Glutamatergic neuron (in vitro differentiated cells): ENCODE results near the gene SARDH. TPM values are rescaled to one million over a fixed set of nuclear protein-coding genes. Genes with fewer than 3 reads are reported as not detected.
A peak's percentile ranks its signal among the peaks of the same experiment; 100 is the strongest.

Experiments used
- DNase-seq: peaks from one replicate; pipeline ENCODE4 v3.0.0; 2022
- H3K27ac Mint-ChIP-seq: one replicate; pipeline ENCODE4 v1.8.0; 2020; ENCODE audit warnings: mild to moderate bottlenecking, mixed read lengths, inconsistent platforms; ENCODE audit not compliant: unreplicated experiment
- H3K27me3 Mint-ChIP-seq: one replicate; pipeline ENCODE4 v1.8.0; 2020; ENCODE audit warnings: mild to moderate bottlenecking, moderate library complexity, mixed read lengths, inconsistent platforms; ENCODE audit not compliant: unreplicated experiment
- H3K36me3 Mint-ChIP-seq: one replicate; pipeline ENCODE4 v1.8.0; 2020; ENCODE audit warnings: mild to moderate bottlenecking, mixed read lengths, inconsistent platforms; ENCODE audit not compliant: unreplicated experiment
- H3K4me1 Mint-ChIP-seq: one replicate; pipeline ENCODE4 v1.8.0; 2020; ENCODE audit warnings: mild to moderate bottlenecking, low read depth, mixed read lengths, inconsistent platforms; ENCODE audit not compliant: unreplicated experiment
- H3K4me3 Mint-ChIP-seq: one replicate; pipeline ENCODE4 v1.8.0; 2020; ENCODE audit warnings: mild to moderate bottlenecking, mixed read lengths, inconsistent platforms; ENCODE audit not compliant: unreplicated experiment
- H3K9me3 Mint-ChIP-seq: one replicate; pipeline ENCODE4 v1.8.0; 2020; ENCODE audit warnings: mild to moderate bottlenecking, moderate library complexity, mixed read lengths, inconsistent platforms; ENCODE audit not compliant: unreplicated experiment
- total RNA-seq: library from RNA; stranded (reverse); fragmentation: NEBNext Ultra II Directional; extraction: Animal tissue kit (Norgen Biotek cat#: 25700); gene quantifications from one replicate; pipeline ENCODE4 v1.2.1, GENCODE V29; 2021; ENCODE audit not compliant: unreplicated experiment
- TF ChIP-seq, protein P1 (sequence below): fragments of 200-600 bp; sonication (generic); IDR thresholded peaks from one replicate; pipeline ENCODE4 v1.5.0; 2021; ENCODE audit not compliant: partially characterized antibody, unreplicated experiment

SARDH gene
- total RNA-seq, 1 donor from 2014 or later, result 2.0 TPM

DNA sequence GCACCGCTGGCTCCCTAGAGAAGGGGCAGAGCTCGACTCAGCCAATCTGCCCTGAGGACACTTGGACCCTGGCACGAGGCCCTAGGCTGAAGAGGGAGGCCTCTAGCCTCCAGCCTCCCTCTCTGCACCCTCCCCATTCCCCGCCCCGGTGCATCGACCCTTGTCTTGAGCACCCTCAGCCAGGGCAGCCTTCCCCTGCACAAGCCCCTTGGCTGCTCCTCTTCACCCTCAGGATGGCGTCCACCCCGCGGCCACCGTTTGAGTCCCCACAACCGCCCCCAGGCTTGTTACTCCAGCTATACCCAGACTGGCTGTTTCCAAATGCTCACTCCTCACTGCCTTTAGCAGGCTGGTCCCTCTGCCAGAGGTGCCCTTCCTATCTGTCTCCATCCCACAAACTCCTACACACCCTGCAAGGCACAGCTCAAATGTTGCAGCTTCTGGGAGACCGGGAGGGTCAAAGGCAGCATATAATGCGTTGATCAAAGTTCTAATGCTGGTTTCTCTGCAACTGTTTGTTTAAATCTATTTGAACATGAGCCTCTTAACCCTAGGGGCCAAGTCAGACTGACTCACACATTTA lies 122.5 kb downstream of the SARDH start:
- peaks cover 6% of the 10 kb centered on the region for H3K27me3 Mint-ChIP-seq
- H3K4me3 Mint-ChIP-seq, result no peak overlapping the region
- peaks cover 8% of the 10 kb centered on the region for H3K9me3 Mint-ChIP-seq
- TF ChIP-seq, protein P1, sequence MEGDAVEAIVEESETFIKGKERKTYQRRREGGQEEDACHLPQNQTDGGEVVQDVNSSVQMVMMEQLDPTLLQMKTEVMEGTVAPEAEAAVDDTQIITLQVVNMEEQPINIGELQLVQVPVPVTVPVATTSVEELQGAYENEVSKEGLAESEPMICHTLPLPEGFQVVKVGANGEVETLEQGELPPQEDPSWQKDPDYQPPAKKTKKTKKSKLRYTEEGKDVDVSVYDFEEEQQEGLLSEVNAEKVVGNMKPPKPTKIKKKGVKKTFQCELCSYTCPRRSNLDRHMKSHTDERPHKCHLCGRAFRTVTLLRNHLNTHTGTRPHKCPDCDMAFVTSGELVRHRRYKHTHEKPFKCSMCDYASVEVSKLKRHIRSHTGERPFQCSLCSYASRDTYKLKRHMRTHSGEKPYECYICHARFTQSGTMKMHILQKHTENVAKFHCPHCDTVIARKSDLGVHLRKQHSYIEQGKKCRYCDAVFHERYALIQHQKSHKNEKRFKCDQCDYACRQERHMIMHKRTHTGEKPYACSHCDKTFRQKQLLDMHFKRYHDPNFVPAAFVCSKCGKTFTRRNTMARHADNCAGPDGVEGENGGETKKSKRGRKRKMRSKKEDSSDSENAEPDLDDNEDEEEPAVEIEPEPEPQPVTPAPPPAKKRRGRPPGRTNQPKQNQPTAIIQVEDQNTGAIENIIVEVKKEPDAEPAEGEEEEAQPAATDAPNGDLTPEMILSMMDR, result no peak
- no peak for DNase-seq
- no peak overlapping the region for H3K27ac Mint-ChIP-seq
- H3K36me3 Mint-ChIP-seq, result no peaks in the 10 kb centered on the region
- H3K4me1 Mint-ChIP-seq, result peaks cover 19% of the 10 kb centered on the region

DNA sequence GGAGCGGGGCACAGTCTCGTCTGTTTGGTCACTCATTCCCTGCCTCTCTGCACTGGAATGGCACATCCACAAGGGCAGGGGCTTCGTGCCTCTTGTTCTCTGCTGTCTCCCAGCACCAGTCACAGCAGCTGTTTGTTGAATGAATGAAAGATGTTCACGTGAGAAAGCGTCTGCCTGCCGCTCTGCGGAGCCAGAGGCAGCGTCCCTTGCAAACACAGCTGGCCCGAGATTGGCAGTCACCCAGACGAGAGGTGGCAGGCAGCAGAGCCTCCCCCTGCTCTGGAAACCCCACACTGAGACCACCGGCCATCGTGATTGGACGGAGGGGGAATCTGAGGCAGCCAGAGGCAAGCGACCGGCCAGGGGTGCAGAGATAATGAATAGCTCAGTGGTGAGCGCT lies 123.0 kb downstream of the SARDH start:
- Mint-ChIP-seq H3K9me3 (peaks cover 10% of the 10 kb centered on the region), H3K36me3 (no peaks in the 10 kb centered on the region), H3K27ac (no peak overlapping the region), H3K27me3 (peaks cover 9% of the 10 kb centered on the region), H3K4me3 (no peak overlapping the region), H3K4me1 (peaks cover 22% of the 10 kb centered on the region)
- no peak for DNase-seq
- TF ChIP-seq, protein P1, result no peak

DNA sequence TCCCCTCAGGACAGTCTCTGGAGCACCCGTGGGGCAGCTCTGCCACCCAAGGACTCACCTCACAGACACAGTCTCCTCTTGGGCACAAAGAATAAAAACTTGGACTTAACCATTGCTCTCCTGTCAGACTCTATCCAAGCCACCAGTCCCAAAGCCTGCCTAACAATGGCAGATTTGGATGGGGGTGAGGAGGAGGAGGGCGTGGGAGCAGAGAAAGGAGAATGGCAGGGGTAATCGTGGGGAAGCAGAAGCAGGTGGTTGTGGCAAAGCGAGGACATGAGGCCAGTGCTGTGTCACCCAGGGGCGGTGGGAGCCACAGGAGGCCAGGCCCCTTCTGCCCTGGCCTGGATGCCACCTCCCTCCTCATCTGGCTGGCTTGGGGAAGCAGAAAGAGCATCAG lies 123.5 kb downstream of the SARDH start:
- Mint-ChIP-seq H3K4me1 (peaks cover 22% of the 10 kb centered on the region), H3K4me3 (no peak overlapping the region), H3K36me3 (no peaks in the 10 kb centered on the region), H3K27me3 (peaks cover 11% of the 10 kb centered on the region), H3K9me3 (peaks cover 10% of the 10 kb centered on the region), H3K27ac (peak overlapping the region; percentile 11)
- no peak for DNase-seq
- TF ChIP-seq, protein P1, result no peak

DNA sequence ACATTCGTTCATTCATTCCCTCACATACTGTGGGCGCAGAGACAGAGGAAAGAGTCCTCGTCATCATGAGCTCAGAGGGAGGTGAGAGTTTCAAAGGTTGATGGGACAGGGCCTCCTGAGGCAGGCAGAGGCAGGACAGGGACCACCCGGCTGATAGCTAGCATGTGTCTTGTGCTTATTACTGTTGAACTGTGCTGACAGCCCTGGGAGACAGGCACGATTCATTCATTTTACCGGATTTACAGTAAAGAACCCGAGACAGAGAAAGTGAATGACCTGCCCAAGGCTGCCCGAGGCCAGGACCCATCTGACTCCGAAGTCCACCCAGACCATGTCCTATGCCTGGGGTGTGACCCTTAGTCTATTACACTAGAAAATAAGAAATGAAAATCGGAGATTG lies 124.1 kb downstream of the SARDH start:
- peaks cover 10% of the 10 kb centered on the region for H3K9me3 Mint-ChIP-seq
- peaks cover 11% of the 10 kb centered on the region for H3K27me3 Mint-ChIP-seq
- TF ChIP-seq, protein P1, result no peak
- H3K27ac Mint-ChIP-seq, result no peak overlapping the region
- no peak overlapping the region for H3K4me3 Mint-ChIP-seq
- H3K36me3 Mint-ChIP-seq, result no peaks in the 10 kb centered on the region
- DNase-seq, result peak; percentile 3
- H3K4me1 Mint-ChIP-seq, result peaks cover 22% of the 10 kb centered on the region

Other genes starting within 250 kb of the SARDH start
- gene MYMK, start 213.4 kb downstream of the SARDH start, total RNA-seq, result not detected
- 1.3 TPM for gene ADAMTSL2, start 203.6 kb downstream of the SARDH start, total RNA-seq
- 0.51 TPM for gene FAM163B, start 129.0 kb downstream of the SARDH start, total RNA-seq
- 1.8 TPM for gene DBH, start 102.0 kb downstream of the SARDH start, total RNA-seq